GM21423 (cell line): ENCODE results near the gene ADAT3.

Experiments
- ATAC-seq: cut with Tn5 transposase; IDR thresholded peaks from one replicate; pipeline ENCODE4 v1.9.1; 2021; ENCODE audit warnings: mild to moderate bottlenecking, moderate library complexity; ENCODE audit not compliant: unreplicated experiment

Gene ADAT3

GRCh38 chr19:1912760-1913505, 7.7 kb downstream of the ADAT3 start:
- ATAC-seq, result no peak

- no peak for ATAC-seq
These were observed 8.8 kb downstream of the ADAT3 start for GRCh38 chr19:1913781-1914577.

- no peak for ATAC-seq
These were observed 9.7 kb downstream of the ADAT3 start for GRCh38 chr19:1914826-1915341.

- ATAC-seq, result no peak
These were observed 11.9 kb downstream of the ADAT3 start for GRCh38 chr19:1917146-1917545.

- ATAC-seq, result no peak
These were observed 12.7 kb downstream of the ADAT3 start for GRCh38 chr19:1917926-1918325.

DNA sequence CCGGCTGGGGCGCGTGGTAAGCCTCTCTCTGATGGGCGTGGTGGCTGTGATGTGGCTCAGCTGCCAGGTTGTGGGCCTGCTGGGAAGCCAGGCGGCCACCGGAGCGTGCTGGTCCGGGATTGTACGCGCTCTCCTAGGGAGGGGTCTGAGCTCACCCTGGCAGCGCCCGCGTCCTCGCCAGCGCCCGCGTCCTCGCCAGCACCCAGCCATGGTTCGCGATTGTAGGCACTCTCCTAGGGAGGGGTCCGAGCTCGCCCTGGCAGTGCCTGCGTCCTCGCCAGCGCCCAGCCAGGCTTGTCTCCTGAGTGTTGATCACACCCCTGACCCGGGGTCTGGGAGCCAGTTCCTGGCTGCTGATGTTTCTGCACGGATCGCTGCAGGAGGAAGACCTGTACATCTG, 13.8 kb downstream of the ADAT3 start:
- no peak for ATAC-seq

DNA sequence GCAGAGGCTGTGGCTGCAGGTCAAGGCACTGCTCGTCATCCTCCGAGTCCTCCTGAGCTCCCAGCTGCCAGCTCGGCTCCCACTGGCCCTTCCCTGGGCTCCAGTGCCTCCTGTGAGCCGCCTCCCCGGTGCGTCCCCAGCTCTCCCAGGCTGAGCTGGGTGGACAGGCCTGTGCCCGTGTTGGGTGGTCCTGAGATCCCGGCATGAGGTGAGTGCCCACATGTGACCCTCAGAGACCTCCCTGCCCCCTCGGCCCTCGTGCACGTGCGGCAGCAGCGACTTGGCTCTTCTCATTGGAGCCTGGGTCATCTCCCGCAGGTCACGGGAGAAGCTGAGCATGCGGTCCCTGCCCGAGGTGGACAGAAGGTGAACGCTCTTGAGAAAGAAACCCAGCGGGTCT, 15.4 kb downstream of the ADAT3 start:
- ATAC-seq, result no peak

DNA sequence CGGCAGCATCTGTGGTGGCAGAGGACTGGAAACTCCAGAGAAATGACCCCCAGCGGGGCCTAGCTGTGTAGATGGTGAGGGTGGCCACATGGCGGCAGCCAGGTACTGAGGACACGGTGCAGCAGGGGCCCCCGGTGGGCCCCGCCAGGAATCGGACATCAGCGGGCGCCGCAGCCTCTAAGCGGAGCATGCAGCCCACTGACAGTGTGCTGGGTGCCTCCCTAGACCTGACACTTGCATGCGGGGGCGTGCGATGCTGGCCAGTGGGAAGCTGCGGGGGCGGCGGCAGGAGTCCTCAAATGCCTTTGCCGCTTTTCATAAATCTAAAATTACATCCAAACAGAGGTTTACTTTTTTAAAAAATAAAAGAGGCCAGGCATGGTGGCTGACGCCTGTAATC, 16.1 kb downstream of the ADAT3 start:
- ATAC-seq, result no peak

GRCh38 chr19:1921825-1922224, 16.6 kb downstream of the ADAT3 start:
- ATAC-seq, result no peak

- ATAC-seq, result no peak
These were observed 17.6 kb downstream of the ADAT3 start for GRCh38 chr19:1922803-1923202.

DNA sequence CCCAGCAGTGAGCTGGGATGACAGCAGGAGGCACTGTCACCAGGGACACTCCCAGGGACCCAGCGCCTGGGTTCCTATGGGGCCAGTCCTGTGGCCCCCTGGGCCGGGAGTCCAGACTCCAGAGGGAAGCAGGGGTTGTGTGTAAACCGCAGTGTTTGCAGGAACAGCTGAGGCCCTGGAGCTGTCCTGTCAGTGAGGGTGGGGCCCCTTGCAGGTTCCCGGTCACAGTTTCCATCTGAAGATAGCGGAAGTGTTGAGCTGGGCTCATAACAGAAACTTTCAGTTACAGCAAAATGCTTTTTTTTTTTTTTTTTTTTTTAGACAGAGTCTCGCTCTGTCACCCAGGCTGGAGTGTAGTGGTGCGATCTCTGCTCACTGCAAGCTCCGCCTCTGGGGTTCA, 18.1 kb downstream of the ADAT3 start:
- no peak for ATAC-seq

- ATAC-seq, result no peak
These were observed 19.2 kb downstream of the ADAT3 start for GRCh38 chr19:1924320-1924961.

- ATAC-seq, result no peak
These were observed 20.3 kb downstream of the ADAT3 start for GRCh38 chr19:1925544-1925943.

DNA sequence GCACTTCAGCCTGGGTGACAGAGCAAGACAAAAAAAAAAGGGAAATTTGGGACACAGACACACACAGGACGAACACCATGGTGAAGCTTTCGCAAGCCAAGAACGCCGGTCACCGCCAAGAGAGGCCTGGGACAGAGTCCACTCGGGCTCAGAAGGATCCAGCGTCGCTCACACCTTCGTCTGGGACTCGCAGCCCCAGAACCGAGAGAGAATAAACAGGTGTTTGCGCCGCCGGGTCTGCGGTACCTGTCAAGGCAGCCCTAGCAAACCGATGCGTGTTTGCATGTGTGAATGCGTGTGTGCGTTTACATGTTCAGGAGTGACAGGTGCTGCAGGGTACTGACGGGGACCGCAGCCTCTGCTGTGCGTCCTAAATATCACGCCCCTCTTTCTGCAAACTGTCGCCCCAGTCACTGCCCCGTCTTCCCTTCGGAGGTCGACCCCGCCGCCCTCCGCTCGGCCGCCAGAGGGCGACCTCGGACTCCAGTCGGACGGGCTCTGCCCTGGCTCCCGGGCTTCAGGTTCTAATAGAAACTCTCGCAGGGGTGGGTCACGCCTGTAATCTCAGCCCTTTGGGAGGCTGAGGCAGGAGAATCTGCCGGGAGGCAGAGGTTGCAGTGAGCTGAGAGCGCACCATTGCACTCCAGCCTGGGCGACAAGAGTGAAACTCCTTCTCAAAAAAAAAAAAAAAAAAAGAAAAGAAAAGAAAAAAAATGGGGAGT, 24.0 kb downstream of the ADAT3 start:
- peak; percentile 62 for ATAC-seq

- ATAC-seq, result no peak
These were observed 26.2 kb downstream of the ADAT3 start for GRCh38 chr19:1931445-1931844.

DNA sequence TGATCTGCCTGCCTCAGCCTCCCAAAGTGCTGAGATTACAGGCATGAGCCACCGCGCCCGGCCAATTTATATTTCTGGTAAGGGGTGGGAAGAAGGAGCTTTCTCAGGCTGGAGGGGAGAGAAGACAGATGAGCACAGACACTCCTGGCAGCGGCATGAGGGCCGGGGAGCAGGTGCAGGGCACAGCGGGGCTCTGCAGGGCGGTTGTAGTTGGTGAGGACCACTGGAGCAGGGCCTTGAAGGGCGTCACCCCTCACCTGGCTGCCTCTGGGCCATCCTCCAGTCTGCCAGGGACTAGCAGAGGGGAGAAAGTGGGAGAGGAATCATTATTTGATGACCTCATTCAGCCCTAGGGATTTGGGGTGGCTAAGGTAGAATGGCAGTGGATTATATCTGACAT, 27.2 kb downstream of the ADAT3 start:
- ATAC-seq, result no peak

GRCh38 chr19:1933244-1933643, 28.0 kb downstream of the ADAT3 start:
- ATAC-seq, result no peak

DNA sequence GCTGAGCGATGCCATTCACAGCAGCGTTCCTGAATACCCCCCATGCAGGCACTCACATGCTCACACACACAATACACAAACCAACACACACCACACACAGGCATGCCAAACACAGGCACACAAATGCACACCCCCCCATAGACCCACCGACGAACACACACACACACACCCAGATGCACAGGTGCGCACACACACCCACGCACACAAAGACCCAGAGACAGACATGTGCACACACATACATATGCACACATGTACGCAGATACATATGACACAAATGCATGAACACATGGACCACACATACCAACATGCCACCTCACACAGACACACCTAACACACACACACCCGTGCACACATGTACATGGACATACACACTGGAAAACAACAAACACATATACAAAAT, 28.7 kb downstream of the ADAT3 start:
- no peak for ATAC-seq

- no peak for ATAC-seq
These were observed 30.4 kb downstream of the ADAT3 start for GRCh38 chr19:1935484-1936208.

GRCh38 chr19:1936430-1936829, 31.2 kb downstream of the ADAT3 start:
- ATAC-seq, result no peak
